ENCODE results near the gene GET4. TPM values are rescaled to one million over a fixed set of nuclear protein-coding genes. Genes with fewer than 3 reads are reported as not detected.
A peak's percentile ranks its signal among the peaks of the same experiment; 100 is the strongest.

The GET4 gene
- total RNA-seq, 1 experiment from 2014 or later: 50.2 TPM

DNA sequence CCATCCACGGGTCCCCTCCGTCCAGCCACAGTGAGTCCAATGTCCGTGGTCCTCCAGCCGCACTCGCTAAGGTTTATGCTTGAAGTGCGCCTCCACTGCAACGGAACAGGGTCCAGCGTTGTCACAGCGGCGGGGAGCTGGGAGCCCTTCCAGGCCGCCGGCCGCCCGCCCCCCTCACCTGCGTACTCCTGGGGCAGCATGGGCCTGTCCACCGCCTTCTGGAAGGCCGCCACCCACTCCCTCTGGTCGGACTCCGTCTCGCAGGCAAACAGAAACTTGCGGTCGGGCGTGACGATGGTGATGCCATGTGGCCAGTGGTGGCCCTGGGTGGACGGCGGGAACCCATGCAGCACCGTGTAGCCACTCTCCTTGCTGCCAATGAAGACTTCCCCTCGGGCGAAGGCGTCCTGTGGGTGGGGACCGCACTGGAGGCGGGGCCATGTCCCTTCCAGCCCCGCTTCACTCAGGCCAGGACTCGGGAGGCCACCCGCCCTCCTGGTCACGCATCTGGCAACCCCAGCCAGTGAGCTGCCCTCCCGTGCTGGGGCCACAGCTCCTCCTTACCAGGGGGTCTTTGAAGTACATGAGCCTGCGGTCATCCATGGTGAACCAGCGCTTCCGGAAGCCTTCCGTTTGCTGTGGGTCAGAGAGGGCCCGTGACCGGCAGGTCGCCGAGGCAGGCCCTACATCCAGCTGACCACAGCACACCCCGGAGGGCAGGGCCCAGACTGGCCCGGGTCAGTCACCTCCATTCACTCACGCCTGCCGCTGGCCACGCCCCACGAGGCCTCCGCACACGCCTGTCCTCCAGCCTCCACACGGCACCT is 22.7 kb downstream of the GET4 start:
- no peak for DNase-seq (ENCODE audit: low read depth)

GRCh38 chr7:899806-900205 is 23.5 kb downstream of the GET4 start:
- no peak for DNase-seq (ENCODE audit: low read depth)

GRCh38 chr7:900331-901040 is 24.1 kb downstream of the GET4 start:
- DNase-seq (ENCODE audit: low read depth): no peak

DNA sequence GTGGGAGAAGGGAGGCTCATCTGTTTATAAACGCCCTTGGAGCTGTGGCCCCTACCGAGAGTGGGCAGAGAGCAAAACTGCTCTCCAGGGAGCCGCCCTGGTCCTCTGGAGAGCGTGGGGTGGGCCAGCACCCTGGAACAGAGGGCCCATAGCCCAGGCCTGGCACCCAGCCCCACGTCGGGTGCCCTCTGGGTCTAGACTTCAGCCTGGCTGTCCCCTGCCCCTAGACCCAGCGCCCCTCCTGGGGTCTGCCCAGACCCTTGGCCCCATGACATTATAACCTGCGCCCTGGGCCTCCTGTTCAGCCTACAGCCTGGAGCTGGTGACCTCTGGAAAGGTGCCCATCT is 24.7 kb downstream of the GET4 start:
- DNase-seq (ENCODE audit: low read depth): no peak

GRCh38 chr7:901388-902154 is 25.2 kb downstream of the GET4 start:
- DNase-seq (ENCODE audit: low read depth): peak; percentile 95

- DNase-seq (ENCODE audit: low read depth): no peak
These were observed 26.6 kb downstream of the GET4 start for GRCh38 chr7:902996-903395.

GRCh38 chr7:903921-904755 is 27.8 kb downstream of the GET4 start:
- DNase-seq (ENCODE audit: low read depth): no peak

- peak; percentile 68 for DNase-seq (ENCODE audit: low read depth)
These were observed 28.5 kb downstream of the GET4 start for GRCh38 chr7:904847-905246.

DNA sequence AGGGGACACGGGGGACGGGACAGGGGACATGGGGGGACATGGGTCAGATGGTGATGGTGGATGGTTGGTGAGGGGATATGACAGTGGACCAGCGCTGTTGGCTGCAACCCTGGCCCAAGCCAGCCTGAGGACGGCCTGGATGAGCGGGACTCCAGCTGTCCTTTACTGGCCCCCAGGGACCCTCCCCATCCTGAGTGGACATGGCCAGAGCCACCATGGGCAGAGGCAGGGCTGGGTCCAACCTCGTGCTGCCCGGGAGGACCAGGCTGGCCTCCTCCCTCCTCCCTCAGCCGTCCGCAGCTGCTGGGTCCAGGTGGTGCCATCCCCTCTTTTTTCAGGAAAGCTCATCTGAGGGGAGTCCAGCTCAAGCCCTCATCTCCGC is 30.4 kb downstream of the GET4 start:
- peak; percentile 49 for DNase-seq (ENCODE audit: low read depth)

DNA sequence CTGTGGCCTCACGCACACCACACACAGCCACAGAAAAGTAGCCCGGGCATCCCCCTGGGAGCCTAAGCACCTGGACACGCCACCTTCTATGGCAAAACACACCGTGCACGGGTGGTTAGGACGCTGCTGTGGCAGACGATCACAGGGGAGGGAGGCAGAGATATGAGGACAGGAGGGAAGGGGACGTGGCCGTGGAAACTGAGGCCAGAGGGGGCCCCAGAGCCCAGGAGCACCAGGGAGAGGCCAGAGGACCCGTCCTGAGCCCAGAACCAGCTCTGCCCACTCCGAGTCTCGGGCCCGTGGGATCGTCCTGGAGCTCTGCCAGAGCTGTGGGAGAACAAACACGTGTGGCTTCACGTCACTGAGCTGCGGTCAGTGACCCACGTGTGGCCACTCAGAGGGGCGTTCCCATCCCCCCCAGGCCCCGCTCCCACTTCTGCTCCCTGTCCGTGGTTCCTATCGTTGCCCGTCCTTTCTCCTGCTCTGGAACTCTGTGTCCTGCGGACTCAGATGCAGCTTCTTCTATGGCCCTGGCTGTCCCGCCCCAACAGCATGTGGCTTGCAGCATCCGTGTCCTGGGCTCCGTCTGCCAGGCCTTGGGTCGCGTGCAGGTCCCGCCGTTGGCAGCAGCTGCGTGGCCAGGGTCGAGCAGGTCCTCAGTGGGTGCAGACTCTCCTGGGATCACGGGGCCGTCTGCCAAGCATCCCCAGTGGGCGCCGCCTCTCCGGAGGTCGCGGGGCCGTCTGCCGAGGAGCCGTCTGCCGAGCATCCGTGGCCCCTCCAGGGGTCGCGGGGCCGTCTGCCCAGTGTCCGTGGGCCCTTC is 31.0 kb downstream of the GET4 start:
- peak; percentile 49 for DNase-seq (ENCODE audit: low read depth)

GRCh38 chr7:908159-908581 is 31.8 kb downstream of the GET4 start:
- DNase-seq (ENCODE audit: low read depth): no peak

DNA sequence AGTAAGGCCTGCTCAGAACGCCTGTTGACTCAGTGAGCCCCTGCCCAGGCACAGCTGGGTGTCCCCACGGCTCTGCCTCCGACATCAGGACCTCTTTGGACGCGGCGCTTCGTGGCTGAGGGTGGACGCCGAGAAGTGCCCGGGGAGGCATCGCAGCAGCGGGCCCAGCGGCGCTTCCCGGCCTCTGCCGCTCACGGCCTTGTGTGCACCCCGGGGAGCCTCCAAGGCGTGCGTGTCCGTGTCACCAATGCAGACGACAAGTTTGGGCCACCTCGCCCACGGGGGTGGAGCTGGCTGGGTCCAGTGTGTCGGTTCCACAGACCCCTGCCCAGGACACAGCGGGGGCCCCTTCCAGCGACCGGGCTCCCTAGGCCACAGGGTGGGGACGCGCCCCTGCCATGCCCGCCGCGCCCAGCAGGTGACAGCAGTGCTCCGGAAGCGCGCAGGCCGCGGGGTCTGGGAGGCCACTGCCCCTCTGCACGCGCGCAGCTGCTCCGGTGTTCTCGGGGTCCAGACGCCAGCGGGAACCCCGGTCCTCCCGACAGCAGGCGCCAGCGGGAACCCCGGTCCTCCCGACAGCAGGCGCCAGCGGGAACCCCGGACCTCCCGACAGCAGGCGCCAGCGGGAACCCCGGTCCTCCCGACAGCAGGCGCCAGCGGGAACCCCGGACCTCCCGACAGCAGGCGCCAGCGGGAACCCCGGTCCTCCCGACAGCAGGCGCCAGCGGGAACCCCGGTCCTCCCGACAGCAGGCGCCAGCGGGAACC is 32.4 kb downstream of the GET4 start:
- DNase-seq (ENCODE audit: low read depth): peak; percentile 78

- DNase-seq (ENCODE audit: low read depth): peak; percentile 45
These were observed 33.3 kb downstream of the GET4 start for GRCh38 chr7:909358-910329.

DNA sequence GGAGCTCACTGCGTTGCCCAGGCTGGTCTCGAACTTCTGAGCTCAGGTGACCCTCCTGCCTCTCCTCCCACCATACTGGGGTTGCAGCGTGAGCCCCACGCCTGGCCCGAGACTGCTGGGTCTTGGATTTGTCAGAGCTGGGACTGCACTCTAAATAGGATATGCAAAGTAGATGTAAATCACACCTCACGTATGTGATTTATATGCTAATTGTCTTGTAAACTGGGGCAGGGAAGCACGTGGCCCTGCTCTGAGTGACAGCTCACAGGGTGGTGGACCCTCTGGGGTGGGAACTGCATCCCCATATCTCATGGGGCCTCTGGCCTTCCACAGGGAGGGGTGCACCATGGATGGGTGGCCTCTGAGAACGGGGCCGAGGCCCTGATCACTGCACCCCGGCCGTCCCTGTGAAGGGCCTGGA is 34.1 kb downstream of the GET4 start:
- DNase-seq (ENCODE audit: low read depth): no peak

- DNase-seq (ENCODE audit: low read depth): no peak
These were observed 34.6 kb downstream of the GET4 start for GRCh38 chr7:910931-911431.

DNA sequence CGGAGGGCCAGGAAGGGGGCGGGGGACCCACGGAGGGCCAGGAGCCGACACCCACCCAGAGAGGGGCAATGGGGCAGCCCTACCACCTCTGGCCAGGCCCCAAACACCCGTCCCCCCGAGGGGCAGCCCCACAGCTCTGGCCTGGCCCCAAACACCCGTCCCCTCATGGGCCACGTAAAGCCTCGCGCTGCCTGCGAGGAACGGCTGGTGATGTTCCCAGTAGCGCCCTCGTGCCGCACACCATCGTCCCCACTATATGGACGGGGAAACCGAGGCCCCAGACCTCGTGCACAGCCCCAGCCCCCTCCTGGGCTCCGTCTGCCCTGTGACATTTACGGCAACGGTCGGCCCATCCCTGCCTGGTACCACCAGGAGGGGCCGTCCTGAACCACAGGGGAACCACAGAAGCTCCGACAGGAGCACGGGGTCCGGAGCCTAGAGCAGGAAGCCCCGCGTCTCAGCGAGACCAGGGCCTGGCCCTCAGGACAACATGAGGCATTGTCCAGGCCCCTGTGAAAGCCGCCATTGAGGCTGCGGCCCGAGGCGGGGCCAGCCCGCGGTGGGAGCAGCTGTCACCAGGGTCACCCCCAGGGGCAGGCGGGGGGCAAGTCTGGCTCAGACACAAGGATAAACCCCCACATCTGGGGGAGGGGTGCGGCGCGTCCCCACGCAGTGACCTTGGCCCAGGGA is 35.6 kb downstream of the GET4 start:
- no peak for DNase-seq (ENCODE audit: low read depth)

DNA sequence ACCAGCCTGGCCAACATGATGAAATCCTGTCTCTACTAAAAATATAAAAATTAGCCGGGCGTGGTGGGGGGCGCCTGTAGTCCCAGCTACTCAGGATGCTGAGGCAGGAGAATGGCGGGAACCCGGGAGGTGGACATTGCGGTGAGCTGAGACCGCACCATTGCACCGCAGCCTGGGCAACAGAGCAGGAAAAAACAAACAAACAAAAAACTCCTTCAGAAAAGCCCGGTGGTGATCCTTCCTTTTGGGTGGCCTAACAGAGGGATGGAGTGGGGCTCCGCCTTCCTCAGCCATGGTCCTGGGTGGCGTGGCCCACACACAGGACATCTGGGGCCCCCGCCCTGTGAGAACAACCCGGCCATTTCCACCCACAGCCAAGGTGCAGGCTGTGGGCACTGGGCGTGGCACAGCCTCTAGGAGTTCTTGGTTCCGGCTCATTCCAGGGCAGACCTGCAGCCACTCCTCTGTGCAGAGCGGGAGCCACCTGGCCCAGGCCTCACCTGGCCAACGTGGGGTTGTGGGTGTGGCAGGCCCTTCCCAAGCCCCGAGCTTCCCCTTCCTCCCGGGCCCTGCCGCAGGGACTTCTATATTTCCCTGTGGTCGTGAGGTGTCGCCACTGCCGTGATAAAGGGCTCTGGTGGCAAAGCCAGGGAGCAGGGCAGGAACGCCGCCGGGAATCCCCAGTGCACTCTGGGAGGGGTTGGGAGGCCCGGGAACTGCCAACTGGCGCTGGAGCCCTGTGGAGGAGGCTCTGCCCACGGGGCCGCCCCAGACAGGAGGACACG is 37.6 kb downstream of the GET4 start:
- DNase-seq (ENCODE audit: low read depth): peak; percentile 56
